ENCODE data around the gene SHMT1.
"Not testable (repeated sequence)": the region's sequence is repeated elsewhere in the genome, so short reads cannot be mapped to it uniquely, and the experiment has no call there.

The SHMT1 gene

DNA sequence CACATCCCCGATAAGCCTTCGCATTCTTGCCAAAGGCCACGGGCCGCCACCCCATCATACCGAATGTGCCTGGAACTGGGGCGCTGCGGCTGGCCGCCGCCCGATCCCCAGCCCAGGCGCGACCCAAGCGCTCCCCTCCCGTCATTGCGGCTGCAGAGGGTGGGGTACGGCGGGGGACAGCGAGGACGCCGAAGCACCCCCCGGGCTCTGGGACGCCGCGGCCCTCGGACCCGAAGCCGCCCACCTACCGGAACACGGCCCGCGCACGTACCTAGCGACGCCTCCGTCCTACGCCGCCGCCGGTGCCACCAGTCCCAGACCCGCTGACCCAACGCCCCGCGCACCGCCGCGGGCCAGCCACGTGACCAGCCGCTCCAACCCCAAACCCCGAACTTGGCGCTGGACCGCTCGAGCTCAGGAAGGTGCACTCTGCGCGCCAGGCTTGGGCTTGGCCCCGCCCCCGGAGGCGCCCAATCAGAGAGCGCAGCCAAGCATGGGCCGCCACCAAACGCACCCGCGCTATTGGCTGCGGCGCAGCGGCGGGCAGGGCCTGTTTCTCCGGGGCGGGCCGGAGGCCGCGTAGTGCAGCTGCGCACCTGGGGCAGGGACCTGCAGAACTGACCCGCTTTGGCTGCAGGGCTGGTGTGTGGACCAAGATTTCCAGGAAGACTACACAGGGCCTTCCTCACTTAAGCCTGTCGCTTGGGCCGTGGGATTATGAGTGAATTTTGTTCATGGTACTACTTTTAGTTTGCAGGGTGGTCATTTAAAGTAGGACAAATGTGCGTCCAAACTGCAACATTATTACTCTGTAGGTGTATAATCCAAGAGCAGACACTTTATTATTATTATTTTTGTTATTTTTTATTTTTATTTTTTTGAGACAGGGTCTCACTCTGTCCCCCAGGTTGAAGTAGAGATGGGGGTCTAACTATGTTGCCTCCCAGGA lies at the start of gene SHMT1:
TSS of gene SHMT1 (minus strand) at position 450 of the 949 bp plus-strand sequence. CDS start 7,569 bp downstream, outside the sequence.
- no peak for TF ChIP-seq ISL1 (CRISPR knock-in tag; IDR thresholded peaks at IDR 0.05)
- TF ChIP-seq PPARA (CRISPR knock-in tag; IDR thresholded peaks at IDR 0.05; ENCODE audit: borderline replicate concordance) = no peak
- TF ChIP-seq, protein P1, sequence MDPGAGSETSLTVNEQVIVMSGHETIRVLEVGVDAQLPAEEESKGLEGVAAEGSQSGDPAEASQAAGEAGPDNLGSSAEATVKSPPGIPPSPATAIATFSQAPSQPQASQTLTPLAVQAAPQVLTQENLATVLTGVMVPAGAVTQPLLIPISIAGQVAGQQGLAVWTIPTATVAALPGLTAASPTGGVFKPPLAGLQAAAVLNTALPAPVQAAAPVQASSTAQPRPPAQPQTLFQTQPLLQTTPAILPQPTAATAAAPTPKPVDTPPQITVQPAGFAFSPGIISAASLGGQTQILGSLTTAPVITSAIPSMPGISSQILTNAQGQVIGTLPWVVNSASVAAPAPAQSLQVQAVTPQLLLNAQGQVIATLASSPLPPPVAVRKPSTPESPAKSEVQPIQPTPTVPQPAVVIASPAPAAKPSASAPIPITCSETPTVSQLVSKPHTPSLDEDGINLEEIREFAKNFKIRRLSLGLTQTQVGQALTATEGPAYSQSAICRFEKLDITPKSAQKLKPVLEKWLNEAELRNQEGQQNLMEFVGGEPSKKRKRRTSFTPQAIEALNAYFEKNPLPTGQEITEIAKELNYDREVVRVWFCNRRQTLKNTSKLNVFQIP (CRISPR knock-in tag; IDR thresholded peaks at IDR 0.05; ENCODE audit: borderline replicate concordance, low read depth) = no peak
- TF ChIP-seq TOX (CRISPR knock-in tag; IDR thresholded peaks at IDR 0.05; ENCODE audit: borderline replicate concordance) = no peak
- TF ChIP-seq ZNF565 (CRISPR knock-in tag; conservative IDR thresholded peaks at IDR 0.05; ENCODE audit: low read depth) = no peak
- no peak for TF ChIP-seq ZNF8 (CRISPR knock-in tag; IDR thresholded peaks at IDR 0.05)
- no peak for TF ChIP-seq ZFP3 (CRISPR knock-in tag; IDR thresholded peaks at IDR 0.05)
- TF ChIP-seq TCF4 (CRISPR knock-in tag; IDR thresholded peaks at IDR 0.05; ENCODE audit: borderline replicate concordance) = no peak
- TF ChIP-seq, protein P2, sequence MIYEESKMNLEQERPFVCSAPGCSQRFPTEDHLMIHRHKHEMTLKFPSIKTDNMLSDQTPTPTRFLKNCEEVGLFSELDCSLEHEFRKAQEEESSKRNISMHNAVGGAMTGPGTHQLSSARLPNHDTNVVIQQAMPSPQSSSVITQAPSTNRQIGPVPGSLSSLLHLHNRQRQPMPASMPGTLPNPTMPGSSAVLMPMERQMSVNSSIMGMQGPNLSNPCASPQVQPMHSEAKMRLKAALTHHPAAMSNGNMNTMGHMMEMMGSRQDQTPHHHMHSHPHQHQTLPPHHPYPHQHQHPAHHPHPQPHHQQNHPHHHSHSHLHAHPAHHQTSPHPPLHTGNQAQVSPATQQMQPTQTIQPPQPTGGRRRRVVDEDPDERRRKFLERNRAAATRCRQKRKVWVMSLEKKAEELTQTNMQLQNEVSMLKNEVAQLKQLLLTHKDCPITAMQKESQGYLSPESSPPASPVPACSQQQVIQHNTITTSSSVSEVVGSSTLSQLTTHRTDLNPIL (CRISPR knock-in tag; IDR thresholded peaks at IDR 0.05; ENCODE audit: low read depth) = no peak
- TF ChIP-seq ARNTL (CRISPR knock-in tag; IDR thresholded peaks at IDR 0.05; ENCODE audit: borderline replicate concordance, low read depth) = no peak
- no peak for TF ChIP-seq BACH2 (CRISPR knock-in tag; IDR thresholded peaks at IDR 0.05; ENCODE audit: borderline replicate concordance)
- no peak for TF ChIP-seq ZC3H10 (CRISPR knock-in tag; IDR thresholded peaks at IDR 0.05)
- TF ChIP-seq GLIS3 (CRISPR knock-in tag; IDR thresholded peaks at IDR 0.05) = no peak
- TF ChIP-seq, protein P3, sequence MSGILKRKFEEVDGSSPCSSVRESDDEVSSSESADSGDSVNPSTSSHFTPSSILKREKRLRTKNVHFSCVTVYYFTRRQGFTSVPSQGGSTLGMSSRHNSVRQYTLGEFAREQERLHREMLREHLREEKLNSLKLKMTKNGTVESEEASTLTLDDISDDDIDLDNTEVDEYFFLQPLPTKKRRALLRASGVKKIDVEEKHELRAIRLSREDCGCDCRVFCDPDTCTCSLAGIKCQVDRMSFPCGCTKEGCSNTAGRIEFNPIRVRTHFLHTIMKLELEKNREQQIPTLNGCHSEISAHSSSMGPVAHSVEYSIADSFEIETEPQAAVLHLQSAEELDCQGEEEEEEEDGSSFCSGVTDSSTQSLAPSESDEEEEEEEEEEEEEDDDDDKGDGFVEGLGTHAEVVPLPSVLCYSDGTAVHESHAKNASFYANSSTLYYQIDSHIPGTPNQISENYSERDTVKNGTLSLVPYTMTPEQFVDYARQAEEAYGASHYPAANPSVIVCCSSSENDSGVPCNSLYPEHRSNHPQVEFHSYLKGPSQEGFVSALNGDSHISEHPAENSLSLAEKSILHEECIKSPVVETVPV (CRISPR knock-in tag; IDR thresholded peaks at IDR 0.05) = no peak
- no peak for TF ChIP-seq OSR1 (CRISPR knock-in tag; IDR thresholded peaks at IDR 0.05)
- peak; percentile 100 for ATAC-seq

DNA sequence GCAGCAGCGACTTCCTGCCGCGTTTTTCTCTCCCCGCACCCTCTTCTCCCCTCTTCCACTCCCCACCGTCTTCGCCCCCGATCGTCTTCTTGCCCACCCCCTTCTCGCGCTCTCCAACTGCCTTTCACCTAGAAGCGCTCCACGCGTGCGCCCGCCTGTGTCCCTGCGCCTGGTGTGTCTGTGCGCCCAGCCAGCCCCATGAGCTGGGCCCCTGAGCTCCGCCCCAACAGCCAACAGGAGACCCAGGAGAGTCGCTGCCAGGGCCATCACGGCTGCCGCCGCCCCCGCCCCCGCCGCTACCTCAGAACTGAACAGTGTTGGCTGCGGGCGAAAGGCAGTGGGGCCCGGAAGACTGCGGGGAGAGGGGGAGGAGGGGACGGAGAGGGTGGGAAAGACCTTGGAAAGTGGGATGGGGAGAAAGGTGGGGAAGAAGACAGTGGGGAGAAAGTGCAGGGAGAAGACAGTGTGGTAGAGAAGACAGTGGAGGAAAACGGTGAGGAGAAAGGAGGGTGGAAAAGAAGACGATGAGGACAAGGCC lies 48.7 kb upstream of the SHMT1 start:
- peak; percentile 97 for ATAC-seq

DNA sequence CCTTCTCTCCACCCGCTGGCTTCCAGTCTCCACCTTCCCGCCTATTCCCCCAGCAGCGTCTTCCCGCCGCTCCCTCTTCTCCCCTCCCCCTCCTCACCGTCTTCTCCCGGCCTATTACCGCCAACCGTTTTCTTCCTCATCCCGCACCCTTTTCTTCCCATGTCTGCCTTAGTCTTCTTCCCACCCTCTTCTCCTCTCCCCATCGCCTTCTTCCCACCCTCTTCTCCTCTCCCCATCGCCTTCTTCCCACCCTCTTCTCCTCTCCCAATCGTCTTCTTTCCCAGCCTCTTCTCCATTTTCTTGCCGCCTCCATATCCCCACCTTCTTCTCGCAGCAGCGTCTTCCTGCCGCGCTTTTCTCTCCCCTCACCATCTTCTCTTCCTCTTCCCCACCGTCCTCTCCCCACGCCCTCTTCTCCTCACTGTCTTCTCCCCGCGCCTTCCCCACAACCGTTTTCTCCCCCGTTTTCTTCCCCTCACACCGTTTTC lies 48.1 kb upstream of the SHMT1 start:
- peak; percentile 79 for ATAC-seq

DNA sequence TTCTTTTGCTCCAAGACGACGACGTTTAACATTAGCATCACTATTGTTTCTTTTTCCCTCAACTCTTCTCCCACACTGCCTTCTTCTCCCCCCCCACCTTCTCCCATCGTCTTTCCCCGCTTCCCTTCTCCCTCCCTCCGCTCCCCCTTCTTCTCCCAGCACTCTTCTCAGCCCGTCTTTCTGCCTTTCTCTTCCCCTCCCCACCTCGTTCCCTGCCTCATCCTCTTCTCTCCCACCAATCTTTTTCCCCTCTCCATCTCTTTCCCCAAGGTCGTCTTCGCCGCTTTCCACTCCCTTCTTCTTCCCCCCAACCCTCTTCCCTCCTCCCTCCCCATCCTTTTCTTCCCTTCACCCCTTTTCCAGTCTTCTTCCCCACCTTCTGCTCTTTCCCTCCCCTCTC lies 47.4 kb upstream of the SHMT1 start:
- ATAC-seq = peak; percentile 5; the same call in 1 of the 3 replicates

DNA sequence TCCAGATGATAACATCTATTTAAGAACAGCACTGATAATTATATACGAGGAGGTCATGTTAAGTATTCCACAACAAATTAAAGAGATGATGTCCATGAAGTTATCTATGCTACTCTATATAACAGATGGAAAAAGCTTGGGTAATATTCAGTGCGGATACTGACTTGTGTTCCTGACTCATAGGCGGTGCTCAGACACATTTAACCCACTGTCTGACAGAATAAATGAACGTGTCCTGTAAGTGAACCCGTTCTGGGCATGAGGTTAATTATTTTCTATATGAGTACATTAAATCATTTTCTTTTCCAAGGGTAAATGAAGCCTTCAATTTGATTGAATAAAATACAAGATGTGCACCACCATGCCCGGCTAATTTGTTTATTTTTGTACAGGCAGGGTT lies 46.0 kb upstream of the SHMT1 start:
- not testable (repeated sequence) for ATAC-seq

DNA sequence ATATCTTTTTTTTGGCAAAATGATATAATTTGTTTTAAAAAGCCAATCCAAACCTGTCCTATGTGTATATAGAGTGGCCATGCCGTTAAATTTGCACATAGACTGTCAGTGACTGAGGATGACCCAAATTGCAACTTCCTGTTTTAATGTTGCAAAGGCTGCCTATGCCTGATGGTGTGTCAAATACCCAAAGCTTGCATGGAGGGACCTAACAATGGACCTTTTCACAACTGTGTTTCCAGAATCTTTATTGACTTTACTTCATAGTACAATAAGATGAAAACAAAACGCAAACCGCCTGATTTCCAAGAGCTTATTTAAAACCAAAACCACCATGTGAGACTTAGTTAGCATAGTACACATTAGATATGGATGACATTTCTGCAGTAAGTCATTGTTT lies 45.6 kb upstream of the SHMT1 start:
- not testable (repeated sequence) for ATAC-seq

DNA sequence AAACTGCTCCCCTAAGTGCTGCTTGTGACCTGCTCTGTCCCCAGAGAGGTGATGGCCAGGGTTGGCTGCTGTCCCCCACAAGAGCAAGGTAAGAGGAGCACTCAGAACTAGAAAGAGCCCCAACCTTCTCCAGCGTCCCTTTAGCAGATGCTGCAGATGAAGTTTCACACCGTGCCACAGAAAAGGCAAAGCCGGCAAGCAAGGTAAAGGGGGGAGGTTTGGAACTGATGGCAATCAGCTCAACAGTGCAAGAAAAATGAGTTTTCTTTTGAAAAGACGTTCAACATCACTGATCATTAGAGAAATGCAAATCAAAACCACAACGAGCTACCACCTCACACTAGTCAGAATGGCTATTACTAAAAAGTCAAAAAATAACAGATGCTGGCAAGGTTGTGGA lies 40.3 kb upstream of the SHMT1 start:
- ATAC-seq = not testable (repeated sequence)

DNA sequence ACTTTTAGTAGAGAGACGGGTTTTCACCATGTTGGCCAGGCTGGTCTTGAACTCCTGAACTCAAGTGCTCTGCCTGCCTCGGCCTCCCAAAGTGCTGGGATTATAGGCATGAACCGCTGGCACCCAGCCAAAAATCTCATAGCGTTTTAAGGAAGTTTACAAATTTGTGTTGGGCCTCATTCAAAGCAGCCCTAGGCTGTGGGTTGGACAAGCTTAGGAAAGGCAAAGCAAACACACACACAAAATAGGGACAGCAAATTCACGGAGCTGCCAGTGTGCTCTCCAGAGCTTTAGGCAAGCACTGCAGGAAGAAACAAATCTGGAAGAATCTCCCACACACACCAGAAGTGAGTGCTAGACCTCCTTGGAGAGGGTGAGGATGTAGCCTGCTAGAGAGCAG lies 39.8 kb upstream of the SHMT1 start:
- ATAC-seq = not testable (repeated sequence)

DNA sequence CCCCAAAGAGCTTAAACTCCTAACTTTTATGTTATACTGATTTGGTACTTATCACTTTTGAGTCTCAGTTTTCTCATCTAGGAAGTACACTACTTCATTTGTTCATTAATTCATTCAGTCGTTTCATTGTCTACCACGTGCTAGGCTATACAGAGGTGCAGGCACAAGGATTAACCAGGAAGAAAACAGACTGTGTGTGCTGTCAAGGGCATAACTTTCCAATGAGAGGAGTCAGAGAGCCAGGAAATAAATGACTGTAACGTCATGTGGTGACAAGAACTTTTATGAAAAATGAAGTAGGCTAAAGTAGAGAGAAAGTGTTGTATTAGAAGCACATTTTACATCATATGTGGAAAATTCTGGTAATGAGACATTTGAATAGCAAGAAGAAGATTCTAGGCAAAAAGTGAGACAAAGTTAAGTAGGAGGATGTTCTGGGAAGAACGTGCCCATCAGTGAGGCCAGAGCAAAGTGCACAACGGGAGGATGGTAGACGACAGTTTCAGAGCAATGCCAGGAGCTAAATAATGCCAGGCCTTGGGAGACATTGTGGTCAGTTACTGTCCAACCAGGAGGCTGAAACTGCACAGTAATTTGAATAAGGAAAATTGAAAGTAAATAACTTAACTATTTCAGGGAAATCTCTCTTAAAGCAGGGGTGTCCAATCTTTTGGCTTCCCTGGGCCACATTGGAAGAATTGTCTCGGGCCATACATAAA lies 38.7 kb upstream of the SHMT1 start:
- ATAC-seq = peak; percentile 35; the same call in 1 of the 3 replicates

DNA sequence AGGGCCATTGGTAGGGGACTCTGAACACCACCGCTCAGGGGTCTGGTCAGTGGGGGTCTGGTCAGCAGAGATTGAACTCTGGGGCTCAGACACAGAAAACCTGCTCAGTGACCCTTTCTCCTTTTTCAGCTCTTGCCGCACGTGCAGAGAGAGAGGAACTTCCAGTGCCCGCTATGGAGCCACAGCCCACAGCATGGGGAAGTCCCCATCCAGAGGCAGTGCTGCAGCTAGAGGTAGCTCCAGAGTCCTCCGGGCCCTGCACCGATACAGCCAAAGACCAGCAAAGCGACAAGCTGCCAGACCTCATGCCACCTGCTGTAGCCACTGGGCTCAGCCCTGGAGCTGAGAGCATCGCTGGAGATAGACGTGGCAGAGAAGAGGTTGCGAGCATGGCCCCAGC lies 25.4 kb upstream of the SHMT1 start:
- not testable (repeated sequence) for ATAC-seq

DNA sequence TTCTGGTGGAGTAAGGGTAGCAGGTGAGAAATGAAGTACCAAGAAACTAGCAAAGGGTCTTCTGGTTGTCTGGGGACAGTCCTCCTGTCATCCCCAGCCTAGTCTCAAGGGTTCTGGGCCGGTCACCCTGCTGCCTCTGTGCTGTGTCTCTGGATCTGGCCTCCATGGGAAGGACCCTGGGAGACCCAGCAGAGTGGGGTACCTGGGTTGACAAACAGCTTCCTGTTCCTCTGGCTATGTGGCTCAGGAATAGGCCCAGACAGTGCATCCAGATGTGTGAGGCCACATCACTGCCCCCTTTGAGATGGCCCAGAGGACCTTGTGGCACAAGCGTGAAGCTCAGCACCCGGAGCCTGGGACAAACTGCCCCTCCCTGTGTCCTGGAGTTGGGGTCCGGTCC lies 24.9 kb upstream of the SHMT1 start:
- ATAC-seq = not testable (repeated sequence)

DNA sequence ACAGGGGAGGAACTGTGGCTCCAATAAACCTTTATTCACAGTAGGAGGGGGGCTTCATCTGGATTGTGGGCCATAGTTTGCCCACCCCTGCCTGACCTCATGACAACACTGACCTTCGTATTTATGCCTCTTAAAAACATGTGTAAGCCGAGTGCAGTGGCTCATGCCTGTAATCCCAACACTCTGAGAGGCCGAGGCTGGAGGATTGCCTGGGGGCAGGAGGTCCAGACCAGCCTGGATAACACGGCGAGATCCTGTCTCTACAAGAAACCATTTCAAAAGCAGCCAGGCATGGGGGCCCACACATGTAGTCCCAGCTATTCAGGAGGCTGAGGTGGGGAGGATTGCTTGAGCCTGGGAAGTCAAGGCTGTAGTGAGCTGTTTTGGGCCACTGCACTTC lies 24.2 kb upstream of the SHMT1 start:
- ATAC-seq = not testable (repeated sequence)

DNA sequence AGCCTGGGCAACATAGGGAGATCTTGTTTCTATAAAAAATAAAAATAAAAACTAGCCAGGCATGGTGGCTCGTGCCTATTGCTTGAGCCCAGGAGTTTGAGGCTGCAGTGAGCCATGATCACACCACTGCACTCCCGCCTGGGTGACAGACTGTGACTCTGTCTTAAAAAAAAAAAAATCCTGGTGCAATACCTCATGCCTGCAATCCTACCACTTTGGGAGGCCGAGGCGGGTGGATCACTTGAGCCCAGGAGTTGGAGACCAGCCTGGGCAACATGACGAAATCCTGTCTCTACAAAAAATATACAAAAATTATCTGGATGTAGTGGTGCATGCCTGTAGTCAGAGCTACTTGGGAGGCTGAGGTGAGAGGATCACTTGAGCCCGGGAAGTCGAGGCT lies 20.9 kb upstream of the SHMT1 start:
- not testable (repeated sequence) for ATAC-seq

All from SK-N-SH treated with all-trans-retinoic acid at 6 μM for 48 hours (cell line).